Endothelial cell of umbilical vein (primary cell): ENCODE measurements around the gene SCN9A. TPM values are rescaled to one million over a fixed set of nuclear protein-coding genes. Genes with fewer than 3 reads are reported as not detected.

Experiments
- BruUV-seq: library from RNA; stranded (reverse); fragments of 400-500 nt; replicated peaks from 2 replicates; lab custom pipeline; 2021; lab: Mats Ljungman, UMichigan
- CTCF ChIA-PET: fragments of 300-600, 350-600 bp; sonication (Branson Sonifier 250); formaldehyde crosslinking; loops from one replicate; lab custom pipeline; 2021; ENCODE audit warnings: antibody characterized with exemption, inconsistent platforms; lab: Charles Lee
- POLR2A ChIA-PET: fragments of 300-600, 350-600 bp; sonication (Branson Sonifier 250); formaldehyde crosslinking; loops from one replicate; lab custom pipeline; 2021; ENCODE audit warnings: antibody characterized with exemption, inconsistent platforms; lab: Charles Lee
- DNase-seq: peaks from one replicate; pipeline ENCODE4 v3.0.0-alpha.2; 2011; ENCODE audit warnings: low read depth, low spot score
- FAIRE-seq: peaks from 2 replicates; lab custom pipeline; 2011; peaks lifted over from hg19 to GRCh38; lab: Jason Lieb, UNC
- H2AFZ ChIP-seq: 2 replicates; pipeline ENCODE4 v1.6.0; 2012; ENCODE audit warnings: low read depth, low read length, control low read depth, inconsistent platforms
- H3K27ac ChIP-seq: 2 replicates; pipeline ENCODE4 v1.5.1; 2011; ENCODE audit warnings: low read depth, mild to moderate bottlenecking, control low read depth, low read length, moderate library complexity; ENCODE audit not compliant: insufficient read depth
- H3K27me3 ChIP-seq, 2 experiments: 2 replicates each; pipeline versions ENCODE4 v1.6.0 to v1.6.1; 2011; ENCODE audit warnings: low read length in 2 of 2, mixed read lengths in 1 of 2; ENCODE audit not compliant: control insufficient read depth in 2 of 2, insufficient read depth in 2 of 2
- H3K36me3 ChIP-seq, 2 experiments: 2 replicates in 1 of 2; 3 replicates in 1 of 2; pipeline ENCODE4 v1.5.1; 2011; ENCODE audit warnings: low read length in 2 of 2, mild to moderate bottlenecking in 1 of 2, moderate library complexity in 1 of 2; ENCODE audit not compliant: control insufficient read depth in 2 of 2, insufficient read depth in 2 of 2; ENCODE audit errors: extremely low read depth in 1 of 2
- H3K4me1 ChIP-seq: 3 replicates; pipeline ENCODE4 v1.5.1; 2011; ENCODE audit warnings: mild to moderate bottlenecking, low read length; ENCODE audit not compliant: control insufficient read depth, insufficient read depth; ENCODE audit errors: extremely low read depth
- H3K4me2 ChIP-seq: 2 replicates; pipeline ENCODE4 v1.6.1; 2011; ENCODE audit warnings: low read length, control low read depth, mixed read lengths; ENCODE audit not compliant: insufficient read depth
- H3K4me3 ChIP-seq, 3 experiments: fragments of 200-600 bp in 1 of 3; sonication (generic), shearing (Covaris generic) in 1 of 3; replicated peaks in 1 of 3; 2 replicates each; pipeline ENCODE4 v1.5.1; 2011 to 2016; ENCODE audit warnings: control low read depth in 3 of 3, low read length in 3 of 3, mild to moderate bottlenecking in 2 of 3, inconsistent platforms in 1 of 3, low read depth in 1 of 3, moderate library complexity in 1 of 3; ENCODE audit not compliant: insufficient read depth in 1 of 3
- H3K79me2 ChIP-seq: 2 replicates; pipeline ENCODE4 v1.6.0; 2012; ENCODE audit warnings: low read length, inconsistent platforms; ENCODE audit not compliant: control insufficient read depth, insufficient read depth
- H3K9ac ChIP-seq: replicated peaks from 2 replicates; pipeline ENCODE3; 2011; ENCODE audit warnings: low read length, control low read depth; ENCODE audit not compliant: insufficient read depth; ENCODE audit errors: extremely low read depth
- H3K9me1 ChIP-seq: replicated peaks from 3 replicates; pipeline ENCODE4 v1.6.0; 2011; ENCODE audit warnings: mild to moderate bottlenecking, low read length; ENCODE audit not compliant: control insufficient read depth, insufficient read depth; ENCODE audit errors: extremely low read depth
- H3K9me3 ChIP-seq: replicated peaks from 2 replicates; pipeline ENCODE4 v1.5.1; 2012; ENCODE audit warnings: low read length, inconsistent platforms; ENCODE audit not compliant: control insufficient read depth, insufficient read depth
- H4K20me1 ChIP-seq: replicated peaks from 2 replicates; pipeline ENCODE3; 2011; ENCODE audit warnings: mild to moderate bottlenecking, low read length; ENCODE audit not compliant: control insufficient read depth, insufficient read depth; ENCODE audit errors: extremely low read depth
- CTCF ChIP-seq, 2 donors: IDR thresholded peaks; 1 replicate in 1 of 2; 2 replicates in 1 of 2; pipeline ENCODE4 v1.5.1; 2011; ENCODE audit warnings: low read length in 2 of 2, mild to moderate bottlenecking in 2 of 2, moderate library complexity in 2 of 2, control low read depth in 1 of 2, inconsistent platforms in 1 of 2, low read depth in 1 of 2; ENCODE audit not compliant: insufficient read depth in 1 of 2; ENCODE audit errors: extremely low read depth in 1 of 2
- EZH2 ChIP-seq: IDR thresholded peaks from 2 replicates; pipeline ENCODE4 v1.6.1; 2012; ENCODE audit warnings: borderline replicate concordance, low read depth, mild to moderate bottlenecking, moderate library complexity, low read length, inconsistent platforms; ENCODE audit not compliant: severe bottlenecking
- FOS ChIP-seq: IDR thresholded peaks from 2 replicates; pipeline ENCODE4 v1.6.1; 2011; ENCODE audit warnings: mild to moderate bottlenecking, low read length, moderate library complexity, borderline replicate concordance; ENCODE audit not compliant: insufficient read depth
- GATA2 ChIP-seq: IDR thresholded peaks from 2 replicates; pipeline ENCODE4 v1.7.0; 2011; ENCODE audit warnings: low read depth, mild to moderate bottlenecking, moderate library complexity, mixed read lengths, low read length; ENCODE audit not compliant: insufficient read length, insufficient read depth
- JUN ChIP-seq: IDR thresholded peaks from 2 replicates; pipeline ENCODE4 v1.6.1; 2011; ENCODE audit warnings: borderline replicate concordance, low read depth; ENCODE audit not compliant: insufficient read length, insufficient read depth
- MYC ChIP-seq: IDR thresholded peaks from one replicate; pipeline ENCODE4 v1.6.1; 2011; ENCODE audit warnings: mild to moderate bottlenecking, low read depth, low read length
- POLR2A ChIP-seq: IDR thresholded peaks from 2 replicates; pipeline ENCODE4 v1.6.1; 2012; ENCODE audit warnings: low read depth, mild to moderate bottlenecking, control low read depth, low read length
- POLR2AphosphoS5 ChIP-seq: IDR thresholded peaks from 2 replicates; pipeline ENCODE4 v1.6.1; 2012; ENCODE audit warnings: low read depth, mild to moderate bottlenecking, control low read depth, low read length, moderate library complexity; ENCODE audit not compliant: insufficient read depth
- dilution Hi-C: fragments of 300-500 bp; cut with MboI; formaldehyde crosslinking; loops from one replicate; pipeline ENCODE4 v1.15.0; 2019; ENCODE audit warnings: low sequenced_read_pairs; ENCODE audit not compliant: extremely low pct_ligation_motif_present
- intact Hi-C: fragments of 100-400 bp; cut with micrococcal nuclease; formaldehyde crosslinking; loops from one replicate; pipeline ENCODE4 v1.10.0; 2022
- polyA plus RNA-seq, 4 experiments: library from polyadenylated mRNA; depleted of rRNA in 3 of 4; stranded (reverse) in 3 of 4; unstranded in 1 of 4; fragments of >200 nt; gene quantifications; 2 replicates each; pipeline versions ENCODE4 v1.2.1 to v1.2.3, GENCODE V29; 2011 to 2012; ENCODE audit warnings: missing spikeins in 1 of 4
- total RNA-seq: library from RNA; stranded (reverse); gene quantifications from 2 replicates; pipeline ENCODE4 v1.2.3, GENCODE V29; 2021
- TF ChIP-seq, protein P1 (sequence below): IDR thresholded peaks from 2 replicates; pipeline ENCODE4 v1.6.1; 2011; ENCODE audit not compliant: insufficient read depth, insufficient read length

SCN9A gene
- total and polyA plus RNA-seq, 2 donors (not counting 3 experiments of a cell fraction or from before 2014, with no cell fraction given) = 0.88 to 1.6 TPM

GRCh38 chr2:166270376-166270775 lies 105.4 kb downstream of the SCN9A start:
- no peak for FAIRE-seq
- Histone ChIP-seq H2AFZ (no peak overlapping the region), H3K4me3 (no peak overlapping the region), H3K9me1 (no peaks in the 10 kb centered on the region), H3K79me2 (no peaks in the 10 kb centered on the region), H3K27ac (no peak overlapping the region), H3K4me2 (no peak overlapping the region), H4K20me1 (no peaks in the 10 kb centered on the region), H3K4me1 (no peaks in the 10 kb centered on the region), H3K9me3 (no peaks in the 10 kb centered on the region), H3K36me3 (no peaks in the 10 kb centered on the region), H3K9ac (no peak overlapping the region), H3K27me3 (no peaks in the 10 kb centered on the region)
- ChIA-PET POLR2A (no interaction called here), CTCF (interaction anchor here (2.4 kb wide), 1 partner anchor 14 kb away, joined by 13 read pairs; no protein-coding TSS in a partner anchor)
- intact Hi-C loops = no loop called here
- TF ChIP-seq CTCF (IDR thresholded peaks at IDR 0.05; ENCODE audit: extremely low read depth in 1 of 2, insufficient read depth in 1 of 2, low read depth in 1 of 2, low read length in 2 of 2) (no peak), GATA2 (no peak)
- no TSS peak for BruUV-seq
- no peak for DNase-seq
- dilution Hi-C loops = no loop called here

DNA sequence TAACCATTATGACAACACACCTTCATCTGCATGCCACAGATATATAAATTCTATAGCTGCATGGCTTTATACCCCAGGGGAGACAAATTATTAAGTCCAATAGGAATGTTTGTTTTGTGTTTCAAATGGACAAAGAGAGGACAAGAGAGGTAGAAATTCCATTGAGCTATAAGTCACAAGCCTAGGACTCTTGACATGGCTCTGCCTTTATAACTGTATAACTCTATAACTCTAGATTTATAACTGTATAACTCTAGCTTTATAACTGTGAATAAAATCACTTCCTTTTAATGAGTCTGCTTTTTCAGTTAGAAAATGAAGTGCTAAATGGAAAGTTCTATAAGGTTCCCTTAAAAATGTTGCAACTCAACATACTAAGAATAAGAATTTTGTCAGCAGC lies 106.4 kb downstream of the SCN9A start:
- FAIRE-seq (no peak), DNase-seq (no peak)
- ChIA-PET POLR2A (no interaction called here), CTCF (interaction anchor here (2.4 kb wide), 1 partner anchor 13 kb away, joined by 13 read pairs; no protein-coding TSS in a partner anchor)
- no peaks in the 10 kb centered on the region for H3K27me3 ChIP-seq
- intact Hi-C loops (no loop called here), dilution Hi-C loops (no loop called here)
- H2AFZ ChIP-seq = no peak overlapping the region
- no peaks in the 10 kb centered on the region for H3K79me2 ChIP-seq
- TF ChIP-seq, protein P1, sequence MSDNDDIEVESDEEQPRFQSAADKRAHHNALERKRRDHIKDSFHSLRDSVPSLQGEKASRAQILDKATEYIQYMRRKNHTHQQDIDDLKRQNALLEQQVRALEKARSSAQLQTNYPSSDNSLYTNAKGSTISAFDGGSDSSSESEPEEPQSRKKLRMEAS = no peak
- no peak for TF ChIP-seq MYC
- TF ChIP-seq CTCF (IDR thresholded peaks at IDR 0.05; ENCODE audit: extremely low read depth in 1 of 2, insufficient read depth in 1 of 2, low read depth in 1 of 2, low read length in 2 of 2) = no peak
- no peak for TF ChIP-seq POLR2A
- no peak for TF ChIP-seq FOS
- TF ChIP-seq GATA2 = no peak
- TF ChIP-seq EZH2 = no peak
- TF ChIP-seq POLR2AphosphoS5 = no peak
- TF ChIP-seq JUN = no peak
- H4K20me1 ChIP-seq = no peaks in the 10 kb centered on the region
- no peaks in the 10 kb centered on the region for H3K4me1 ChIP-seq
- no peaks in the 10 kb centered on the region for H3K9me1 ChIP-seq
- H3K36me3 ChIP-seq = no peaks in the 10 kb centered on the region
- no peaks in the 10 kb centered on the region for H3K9me3 ChIP-seq
- no TSS peak for BruUV-seq
- H3K9ac ChIP-seq = no peak overlapping the region
- no peak overlapping the region for H3K4me3 ChIP-seq
- H3K27ac ChIP-seq = no peak overlapping the region
- no peak overlapping the region for H3K4me2 ChIP-seq
